OCI-LY3 (cell line): ENCODE results near the gene IQGAP2.

Source experiments
- H2AFZ ChIP-seq: fragments of 200-600, 300-600 bp; shearing (Covaris generic); 2 replicates; pipeline ENCODE4 v1.6.0; 2014; ENCODE audit warnings: antibody characterized with exemption, low read depth, low read length
- H3K27ac ChIP-seq: fragments of 200-600, 300-600 bp; sonication (generic); 2 replicates; pipeline ENCODE4 v1.5.1; 2014; ENCODE audit warnings: mild to moderate bottlenecking, low read length, moderate library complexity, mixed read lengths
- H3K27me3 ChIP-seq: fragments of 200-600, 300-600 bp; sonication (generic); 2 replicates; pipeline ENCODE4 v1.6.1; 2014; ENCODE audit warnings: low read depth, low read length, mixed read lengths
- H3K36me3 ChIP-seq: fragments of 200-600, 300-600 bp; sonication (generic); replicated peaks from 2 replicates; pipeline ENCODE3; 2014; ENCODE audit warnings: low read depth, low read length, mixed read lengths
- H3K4me1 ChIP-seq: fragments of 300-600, 200-600 bp; sonication (generic); 2 replicates; pipeline ENCODE4 v1.6.1; 2014; ENCODE audit warnings: low read length, mixed read lengths
- H3K4me2 ChIP-seq: fragments of 200-600, 300-600 bp; sonication (generic); 2 replicates; pipeline ENCODE4 v1.6.1; 2014; ENCODE audit warnings: low read length, mixed read lengths
- H3K4me3 ChIP-seq: fragments of 300-600, 200-600 bp; sonication (generic); 2 replicates; pipeline ENCODE4 v1.5.1; 2014; ENCODE audit warnings: antibody characterized with exemption, mild to moderate bottlenecking, low read length, moderate library complexity
- H3K79me2 ChIP-seq: fragments of 300-600, 200-600 bp; shearing (Covaris generic); 2 replicates; pipeline ENCODE4 v1.6.1; 2014; ENCODE audit warnings: mild to moderate bottlenecking, low read length, mixed read lengths
- H3K9ac ChIP-seq: fragments of 300-600, 200-600 bp; shearing (Covaris generic); 2 replicates; pipeline ENCODE4 v1.6.0; 2014; ENCODE audit warnings: mild to moderate bottlenecking, low read length, moderate library complexity
- H3K9me3 ChIP-seq: fragments of 200-600, 300-600 bp; shearing (Covaris generic); 2 replicates; pipeline ENCODE4 v1.6.1; 2014; ENCODE audit warnings: low read length, mixed read lengths; ENCODE audit not compliant: insufficient read depth
- H4K20me1 ChIP-seq: fragments of 200-600, 300-600 bp; sonication (generic); 2 replicates; pipeline ENCODE4 v1.6.1; 2016; ENCODE audit warnings: low read length, mixed read lengths; ENCODE audit not compliant: insufficient read depth
- EZH2phosphoT487 ChIP-seq: fragments of 200-600 bp; shearing (Covaris generic); IDR thresholded peaks from 2 replicates; pipeline ENCODE4 v1.6.1; 2018; ENCODE audit warnings: antibody characterized with exemption, mixed run types, low read depth
- TF ChIP-seq, protein P1 (sequence below): fragments of 200-600, 300-600 bp; sonication (generic); IDR thresholded peaks from 2 replicates; pipeline ENCODE4 v1.5.1; 2014; ENCODE audit warnings: antibody characterized with exemption, low read length, low read depth

The IQGAP2 gene

DNA sequence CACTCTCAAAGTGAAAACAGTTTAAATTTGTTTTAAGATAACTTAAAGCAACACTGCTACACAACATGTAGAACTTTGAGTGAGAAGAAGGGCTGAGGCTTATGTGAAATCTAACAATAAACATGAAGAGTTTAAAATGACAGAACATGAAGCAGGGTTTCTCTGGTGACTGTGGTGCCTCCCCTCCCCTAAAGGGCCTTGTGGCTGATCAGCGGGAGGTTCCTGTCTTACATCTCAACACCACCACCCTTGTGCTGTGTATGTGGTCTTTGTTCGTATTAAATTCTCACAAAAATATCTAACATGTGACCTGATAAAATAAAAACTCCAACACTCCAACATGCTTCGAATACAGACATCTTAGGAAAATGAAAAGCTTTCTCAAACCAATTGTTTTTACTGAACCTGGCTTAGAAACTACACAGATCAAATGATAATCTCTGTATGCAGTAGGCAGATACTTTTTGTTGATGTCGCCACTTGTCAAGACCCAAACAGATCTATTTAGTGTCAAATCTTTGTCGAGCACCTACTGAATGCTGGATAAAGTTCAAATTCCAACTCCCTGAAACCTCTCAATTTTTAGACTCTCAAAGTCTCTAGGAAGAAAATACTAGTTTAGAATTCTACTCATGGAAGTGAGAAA is 9.9 kb upstream of the IQGAP2 start:
- Histone ChIP-seq H3K27ac (no peak overlapping the region), H3K4me1 (no peaks in the 10 kb centered on the region), H3K36me3 (no peaks in the 10 kb centered on the region), H3K79me2 (no peaks in the 10 kb centered on the region), H2AFZ (no peak overlapping the region), H3K9me3 (no peaks in the 10 kb centered on the region), H3K4me2 (no peak overlapping the region), H3K4me3 (no peak overlapping the region), H3K9ac (no peak overlapping the region), H4K20me1 (no peaks in the 10 kb centered on the region), H3K27me3 (no peaks in the 10 kb centered on the region)
- TF ChIP-seq, protein P1, sequence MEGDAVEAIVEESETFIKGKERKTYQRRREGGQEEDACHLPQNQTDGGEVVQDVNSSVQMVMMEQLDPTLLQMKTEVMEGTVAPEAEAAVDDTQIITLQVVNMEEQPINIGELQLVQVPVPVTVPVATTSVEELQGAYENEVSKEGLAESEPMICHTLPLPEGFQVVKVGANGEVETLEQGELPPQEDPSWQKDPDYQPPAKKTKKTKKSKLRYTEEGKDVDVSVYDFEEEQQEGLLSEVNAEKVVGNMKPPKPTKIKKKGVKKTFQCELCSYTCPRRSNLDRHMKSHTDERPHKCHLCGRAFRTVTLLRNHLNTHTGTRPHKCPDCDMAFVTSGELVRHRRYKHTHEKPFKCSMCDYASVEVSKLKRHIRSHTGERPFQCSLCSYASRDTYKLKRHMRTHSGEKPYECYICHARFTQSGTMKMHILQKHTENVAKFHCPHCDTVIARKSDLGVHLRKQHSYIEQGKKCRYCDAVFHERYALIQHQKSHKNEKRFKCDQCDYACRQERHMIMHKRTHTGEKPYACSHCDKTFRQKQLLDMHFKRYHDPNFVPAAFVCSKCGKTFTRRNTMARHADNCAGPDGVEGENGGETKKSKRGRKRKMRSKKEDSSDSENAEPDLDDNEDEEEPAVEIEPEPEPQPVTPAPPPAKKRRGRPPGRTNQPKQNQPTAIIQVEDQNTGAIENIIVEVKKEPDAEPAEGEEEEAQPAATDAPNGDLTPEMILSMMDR = no peak
- TF ChIP-seq EZH2phosphoT487 = no peak

DNA sequence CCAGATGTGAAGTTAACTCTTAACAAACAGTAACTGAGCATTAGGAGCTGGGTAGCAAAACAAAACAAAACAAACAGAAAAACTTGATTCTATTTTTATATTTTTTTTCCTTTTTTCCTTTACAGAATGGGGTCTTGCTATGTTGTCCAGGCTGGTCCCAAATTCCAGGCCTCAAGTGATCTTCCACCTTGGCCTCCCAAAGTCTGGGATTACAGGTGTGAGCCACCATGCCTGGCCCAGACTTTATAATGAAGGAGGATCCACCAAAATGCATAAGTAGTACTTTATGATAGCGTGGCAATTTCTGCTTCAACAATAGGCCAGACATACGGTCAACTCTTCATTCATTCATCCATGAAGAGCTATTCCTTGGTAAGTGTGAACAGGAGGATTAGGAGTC is 5.9 kb upstream of the IQGAP2 start:
- H3K4me1 ChIP-seq = peaks cover 10% of the 10 kb centered on the region
- H3K36me3 ChIP-seq = no peaks in the 10 kb centered on the region
- no peaks in the 10 kb centered on the region for H3K79me2 ChIP-seq
- no peaks in the 10 kb centered on the region for H4K20me1 ChIP-seq
- H3K9ac ChIP-seq = no peak overlapping the region
- H3K27ac ChIP-seq = no peak overlapping the region
- no peak overlapping the region for H2AFZ ChIP-seq
- no peak overlapping the region for H3K4me3 ChIP-seq
- TF ChIP-seq EZH2phosphoT487 = no peak
- TF ChIP-seq, protein P1 = no peak
- H3K9me3 ChIP-seq = no peaks in the 10 kb centered on the region
- H3K27me3 ChIP-seq = 0 out of 2 replicates have a peak, but pooled peaks cover 5% of the 10 kb centered on the region
- no peak overlapping the region for H3K4me2 ChIP-seq

DNA sequence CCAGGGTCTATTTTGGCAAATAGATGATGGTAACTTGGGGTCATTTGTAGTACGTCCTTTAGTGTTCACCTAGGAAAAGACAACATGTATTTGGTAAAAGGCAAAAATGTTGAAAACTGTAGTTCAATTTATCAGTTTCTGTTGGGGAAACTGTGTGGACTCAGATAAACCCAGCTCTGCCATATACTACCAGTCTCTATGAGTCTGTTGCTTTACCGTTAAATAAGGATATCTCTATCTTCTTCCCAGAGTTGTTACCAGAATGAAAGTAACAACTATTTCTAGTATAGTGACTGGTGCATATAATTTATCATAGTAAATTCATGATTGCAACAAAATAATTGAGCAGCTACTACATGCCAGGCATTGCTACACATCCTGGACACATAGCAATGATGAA is 3.8 kb upstream of the IQGAP2 start:
- Histone ChIP-seq H3K4me1 (peaks cover 13% of the 10 kb centered on the region), H3K27me3 (0 out of 2 replicates have a peak, but pooled peaks cover 5% of the 10 kb centered on the region), H3K79me2 (no peaks in the 10 kb centered on the region), H3K9ac (no peak overlapping the region), H3K9me3 (no peaks in the 10 kb centered on the region), H3K4me3 (no peak overlapping the region), H3K4me2 (no peak overlapping the region), H3K36me3 (no peaks in the 10 kb centered on the region), H2AFZ (no peak overlapping the region), H4K20me1 (no peaks in the 10 kb centered on the region), H3K27ac (no peak overlapping the region)
- TF ChIP-seq, protein P1 = no peak
- no peak for TF ChIP-seq EZH2phosphoT487

DNA sequence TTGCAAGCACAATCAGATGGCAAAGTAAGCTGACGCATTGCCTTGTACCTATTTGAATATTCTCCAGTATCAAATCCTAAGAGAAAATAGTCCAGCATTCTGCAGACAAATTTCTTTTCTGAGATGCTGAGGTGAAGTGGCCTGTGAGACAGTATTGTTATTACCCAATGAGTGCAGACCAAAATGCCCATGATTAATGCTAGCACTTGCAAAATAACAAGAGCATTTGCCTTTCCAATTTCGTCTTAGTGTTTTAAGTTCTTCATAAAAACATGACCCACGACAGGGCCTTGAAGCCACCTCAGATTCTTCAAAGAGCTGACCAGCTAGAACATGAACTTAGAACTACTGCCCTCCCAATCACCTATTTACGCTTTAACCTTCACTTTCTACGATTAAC is 2.6 kb upstream of the IQGAP2 start:
- 0 out of 2 replicates have a peak, but pooled peaks cover 5% of the 10 kb centered on the region for H3K27me3 ChIP-seq
- no peaks in the 10 kb centered on the region for H3K36me3 ChIP-seq
- H3K27ac ChIP-seq = no peak overlapping the region
- peaks cover 15% of the 10 kb centered on the region for H3K4me1 ChIP-seq
- no peaks in the 10 kb centered on the region for H4K20me1 ChIP-seq
- H3K9ac ChIP-seq = no peak overlapping the region
- no peak overlapping the region for H3K4me2 ChIP-seq
- H3K4me3 ChIP-seq = no peak overlapping the region
- H3K9me3 ChIP-seq = no peaks in the 10 kb centered on the region
- no peak for TF ChIP-seq EZH2phosphoT487
- TF ChIP-seq, protein P1 = no peak
- no peak overlapping the region for H2AFZ ChIP-seq
- H3K79me2 ChIP-seq = no peaks in the 10 kb centered on the region
